NT2/D1 (cell line): ENCODE measurements around the gene NSUN3.

Experiments used
- SUZ12 ChIP-seq: IDR thresholded peaks from 2 replicates; pipeline ENCODE4 v1.6.1; 2011; ENCODE audit not compliant: insufficient read length, insufficient read depth; ENCODE audit errors: extremely low read depth
- ZNF274 ChIP-seq: IDR thresholded peaks from 2 replicates; pipeline ENCODE4 v1.6.1; 2011; ENCODE audit warnings: mild to moderate bottlenecking, low read depth, low read length

DNA sequence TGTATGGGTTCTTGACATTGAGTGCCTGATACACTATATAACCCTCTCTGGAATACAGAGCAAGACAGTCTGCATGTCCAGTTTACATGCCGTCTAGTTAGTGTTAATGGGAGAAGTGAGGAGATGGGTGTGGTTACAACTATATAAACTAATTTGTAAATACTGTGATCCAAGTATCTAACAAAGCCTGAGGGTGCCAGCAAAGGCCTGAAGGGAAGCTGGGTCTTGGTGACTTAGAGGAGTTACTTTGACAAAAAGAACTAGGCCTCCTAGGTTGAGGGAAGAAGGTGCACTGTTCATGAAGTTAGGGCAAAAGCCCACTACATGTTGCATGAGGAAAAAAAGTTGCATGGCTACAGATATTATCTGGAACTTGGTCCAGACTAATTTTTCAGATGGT, 2.3 kb downstream of the NSUN3 start:
- no peak for TF ChIP-seq SUZ12
- no peak for TF ChIP-seq ZNF274
